Tibial nerve (tissue), 4 donors: Measurements from ENCODE around the gene PWWP2B.

Source experiments
- EP300 ChIP-seq, 2 donors: sonication (generic); formaldehyde crosslinking; IDR thresholded peaks; one replicate each; pipeline ENCODE4 v1.6.1; 2017; ENCODE audit warnings: antibody characterized with exemption in 2 of 2, mild to moderate bottlenecking in 1 of 2
- POLR2A ChIP-seq, 2 donors: fragments of 450-650 bp; IDR thresholded peaks; one replicate each; pipeline ENCODE4 v1.6.1; 2017; ENCODE audit warnings: antibody characterized with exemption in 2 of 2, mild to moderate bottlenecking in 2 of 2, moderate library complexity in 2 of 2
- TF ChIP-seq, protein P1 (sequence below), 5 experiments: fragments of 200-600 bp in 3 of 5; fragments of 450-650 bp in 2 of 5; sonication (generic) in 3 of 5; IDR thresholded peaks; one replicate each; pipeline ENCODE4 v1.5.1; 2016 to 2019; ENCODE audit warnings: antibody characterized with exemption in 5 of 5, mild to moderate bottlenecking in 3 of 5, moderate library complexity in 2 of 5

DNA sequence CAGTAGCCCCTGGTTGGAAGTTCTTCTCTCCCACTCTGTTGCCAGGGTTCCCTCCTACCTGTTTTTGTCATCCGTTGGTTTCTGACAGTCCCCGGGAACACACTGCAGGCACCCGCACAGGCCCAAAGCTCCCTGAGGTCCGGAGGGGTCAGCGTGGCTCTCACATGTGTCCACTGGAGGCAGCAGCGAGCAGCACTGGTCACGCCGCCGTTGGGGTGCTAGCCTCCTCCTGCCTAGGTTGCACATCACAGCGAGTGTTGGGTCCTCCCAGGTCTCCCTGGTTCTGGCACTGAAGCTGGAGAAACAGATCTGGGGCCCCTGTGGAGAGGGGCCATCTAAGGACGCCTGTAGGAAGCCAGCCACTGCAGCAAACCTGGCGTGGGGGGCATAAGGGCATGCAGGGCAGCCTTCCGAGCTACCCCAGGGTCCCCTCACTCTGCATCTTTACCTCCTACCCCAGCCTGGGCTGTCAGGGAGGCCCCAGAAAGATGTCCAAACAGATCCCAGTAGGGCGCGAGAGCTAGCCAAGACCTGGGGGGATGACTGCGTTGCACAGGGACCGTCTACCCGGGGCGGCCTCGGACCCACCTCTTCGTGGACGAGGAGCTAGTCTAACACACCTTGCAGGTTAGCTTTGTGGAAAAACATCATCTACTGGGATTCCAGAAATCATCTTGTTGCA lies 36.1 kb upstream of the PWWP2B start:
- TF ChIP-seq, protein P1, sequence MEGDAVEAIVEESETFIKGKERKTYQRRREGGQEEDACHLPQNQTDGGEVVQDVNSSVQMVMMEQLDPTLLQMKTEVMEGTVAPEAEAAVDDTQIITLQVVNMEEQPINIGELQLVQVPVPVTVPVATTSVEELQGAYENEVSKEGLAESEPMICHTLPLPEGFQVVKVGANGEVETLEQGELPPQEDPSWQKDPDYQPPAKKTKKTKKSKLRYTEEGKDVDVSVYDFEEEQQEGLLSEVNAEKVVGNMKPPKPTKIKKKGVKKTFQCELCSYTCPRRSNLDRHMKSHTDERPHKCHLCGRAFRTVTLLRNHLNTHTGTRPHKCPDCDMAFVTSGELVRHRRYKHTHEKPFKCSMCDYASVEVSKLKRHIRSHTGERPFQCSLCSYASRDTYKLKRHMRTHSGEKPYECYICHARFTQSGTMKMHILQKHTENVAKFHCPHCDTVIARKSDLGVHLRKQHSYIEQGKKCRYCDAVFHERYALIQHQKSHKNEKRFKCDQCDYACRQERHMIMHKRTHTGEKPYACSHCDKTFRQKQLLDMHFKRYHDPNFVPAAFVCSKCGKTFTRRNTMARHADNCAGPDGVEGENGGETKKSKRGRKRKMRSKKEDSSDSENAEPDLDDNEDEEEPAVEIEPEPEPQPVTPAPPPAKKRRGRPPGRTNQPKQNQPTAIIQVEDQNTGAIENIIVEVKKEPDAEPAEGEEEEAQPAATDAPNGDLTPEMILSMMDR (IDR thresholded peaks at IDR 0.05): peak; percentile 33 to 48 (median 42)
- TF ChIP-seq POLR2A (IDR thresholded peaks at IDR 0.05): no peak
- no peak for TF ChIP-seq EP300 (IDR thresholded peaks at IDR 0.05)
